BJ (cell line): Measurements from ENCODE around the gene SH3BP2. TPM values are rescaled to one million over a fixed set of nuclear protein-coding genes. Genes with fewer than 3 reads are reported as not detected.

ENCODE experiments used
- CTCF ChIA-PET: fragments of 350-600 bp; formaldehyde crosslinking; extraction: SDS; loops from one replicate; lab custom pipeline; 2021; ENCODE audit warnings: antibody characterized with exemption, inconsistent platforms; lab: Yijun Ruan, JAX
- POLR2A ChIA-PET: fragments of 300-600 bp; sonication (Branson Sonifier 250); formaldehyde crosslinking; extraction: SDS; loops from one replicate; lab custom pipeline; 2021; ENCODE audit warnings: antibody characterized with exemption; lab: Charles Lee
- DNase-seq: peaks from one replicate; pipeline ENCODE4 v3.0.0-alpha.2; 2011; ENCODE audit warnings: low read depth
- H3K27me3 ChIP-seq: 2 replicates; pipeline ENCODE4 v1.6.0; 2011; ENCODE audit warnings: low read length; ENCODE audit not compliant: control insufficient read depth, insufficient read depth
- H3K36me3 ChIP-seq: 2 replicates; pipeline ENCODE4 v1.5.1; 2011; ENCODE audit warnings: low read length; ENCODE audit not compliant: control insufficient read depth, insufficient read depth
- H3K4me3 ChIP-seq: 2 replicates; pipeline ENCODE4 v1.5.1; 2011; ENCODE audit warnings: low read depth, mild to moderate bottlenecking, control low read depth, low read length
- CTCF ChIP-seq: IDR thresholded peaks from 2 replicates; pipeline ENCODE4 v1.5.1; 2011; ENCODE audit warnings: low read depth, mild to moderate bottlenecking, control low read depth, inconsistent platforms, low read length, moderate library complexity; ENCODE audit not compliant: insufficient read depth
- polyA plus RNA-seq: library from polyadenylated mRNA; depleted of rRNA; stranded (reverse); fragments of >200 nt; gene quantifications from 2 replicates; pipeline ENCODE4 v1.2.3, GENCODE V29; 2011

SH3BP2 gene
- polyA plus RNA-seq, 1 experiment = 42.2 TPM

GRCh38 chr4:2823301-2823670, 30.4 kb downstream of the SH3BP2 start:
- TF ChIP-seq CTCF = no peak
- peaks cover 47% of the 10 kb centered on the region for H3K36me3 ChIP-seq
- H3K27me3 ChIP-seq = no peaks in the 10 kb centered on the region
- ChIA-PET POLR2A (no interaction called here), CTCF (interaction anchor here (1.1 kb wide), 1 partner anchor 12 kb away, joined by 3 read pairs; no protein-coding TSS in a partner anchor)
- H3K4me3 ChIP-seq = no peak overlapping the region
- no peak for DNase-seq

- peaks cover 50% of the 10 kb centered on the region for H3K36me3 ChIP-seq
- no peak for DNase-seq
- ChIA-PET CTCF (interaction anchor here (1.1 to 1.4 kb wide), 2 partner anchors 11 kb away, joined by 3 to 5 read pairs; no protein-coding TSS in a partner anchor), POLR2A (no interaction called here)
- H3K27me3 ChIP-seq = no peaks in the 10 kb centered on the region
- H3K4me3 ChIP-seq = no peak overlapping the region
- TF ChIP-seq CTCF = no peak
Measured at GRCh38 chr4:2823671-2824328, 30.9 kb downstream of the SH3BP2 start.

GRCh38 chr4:2824329-2824835, 31.5 kb downstream of the SH3BP2 start:
- no peak for TF ChIP-seq CTCF
- no peak for DNase-seq

GRCh38 chr4:2824836-2825381, 32.0 kb downstream of the SH3BP2 start:
- TF ChIP-seq CTCF = no peak
- Histone ChIP-seq H3K4me3 (no peak overlapping the region), H3K36me3 (peaks cover 58% of the 10 kb centered on the region), H3K27me3 (no peaks in the 10 kb centered on the region)
- no peak for DNase-seq
- CTCF ChIA-PET = interaction anchor here (1.4 kb wide), 1 partner anchor 12 kb away, joined by 5 read pairs; no protein-coding TSS in a partner anchor
- POLR2A ChIA-PET = no interaction called here

More at GRCh38 chr4:2824329-2824835, 31.5 kb downstream of the SH3BP2 start:
- ChIA-PET CTCF (interaction anchor here (1.1 to 1.4 kb wide), 2 partner anchors 11 kb away, joined by 3 to 5 read pairs; no protein-coding TSS in a partner anchor), POLR2A (no interaction called here)
- peaks cover 54% of the 10 kb centered on the region for H3K36me3 ChIP-seq
- no peaks in the 10 kb centered on the region for H3K27me3 ChIP-seq
- no peak overlapping the region for H3K4me3 ChIP-seq

- no peak for TF ChIP-seq CTCF
- ChIA-PET POLR2A (no interaction called here), CTCF (no interaction called here)
- no peak overlapping the region for H3K4me3 ChIP-seq
- H3K36me3 ChIP-seq = peaks cover 64% of the 10 kb centered on the region
- H3K27me3 ChIP-seq = no peaks in the 10 kb centered on the region
- DNase-seq = no peak
Measured at GRCh38 chr4:2825740-2826139, 32.9 kb downstream of the SH3BP2 start.
